OCI-LY1 (cell line): ENCODE measurements around the gene PTPRN2.

Experiments
- H2AFZ ChIP-seq: fragments of 200-600 bp; sonication (generic), shearing (Covaris generic); 2 replicates; pipeline ENCODE4 v1.6.0; 2014; ENCODE audit warnings: antibody characterized with exemption, mild to moderate bottlenecking, low read length
- H3F3A ChIP-seq: fragments of 200-600 bp; sonication (generic), shearing (Covaris generic); 2 replicates; pipeline ENCODE4 v1.6.0; 2014; ENCODE audit warnings: mild to moderate bottlenecking, antibody characterized with exemption, low read length, moderate library complexity; ENCODE audit not compliant: insufficient read depth
- H3K27ac ChIP-seq: fragments of 200-600 bp; sonication (generic); 2 replicates; pipeline ENCODE4 v1.5.1; 2014; ENCODE audit warnings: low read length, mixed run types, mild to moderate bottlenecking, low read depth; ENCODE audit not compliant: poor library complexity, severe bottlenecking
- H3K27me3 ChIP-seq: fragments of 200-600 bp; sonication (generic); 2 replicates; pipeline ENCODE4 v1.6.0; 2014; ENCODE audit warnings: antibody characterized with exemption, mild to moderate bottlenecking, low read length, moderate library complexity; ENCODE audit not compliant: insufficient read depth
- H3K36me3 ChIP-seq: fragments of 200-600 bp; sonication (generic); 2 replicates; pipeline ENCODE4 v1.6.1; 2014; ENCODE audit warnings: mild to moderate bottlenecking, antibody characterized with exemption, low read length, moderate library complexity, mixed read lengths; ENCODE audit not compliant: insufficient read depth
- H3K4me1 ChIP-seq: fragments of 200-600 bp; sonication (generic); 2 replicates; pipeline ENCODE4 v1.5.1; 2014; ENCODE audit warnings: mild to moderate bottlenecking, low read length, moderate library complexity; ENCODE audit not compliant: insufficient read depth, severe bottlenecking
- H3K4me2 ChIP-seq: fragments of 200-600 bp; sonication (generic), shearing (Covaris generic); 2 replicates; pipeline ENCODE4 v1.6.1; 2014; ENCODE audit warnings: low read length
- H3K4me3 ChIP-seq: fragments of 200-600 bp; sonication (generic); 2 replicates; pipeline ENCODE4 v1.5.1; 2014; ENCODE audit warnings: low read length, low read depth, mild to moderate bottlenecking, mixed read lengths; ENCODE audit not compliant: poor library complexity, severe bottlenecking
- H3K79me2 ChIP-seq: fragments of 200-600 bp; shearing (Covaris generic); 2 replicates; pipeline ENCODE4 v1.6.1; 2016; ENCODE audit warnings: mixed run types, low read length, mixed read lengths; ENCODE audit not compliant: insufficient read depth
- H3K9ac ChIP-seq: fragments of 200-600 bp; sonication (generic), shearing (Covaris generic); 2 replicates; pipeline ENCODE4 v1.6.1; 2014; ENCODE audit warnings: mild to moderate bottlenecking, low read length, mixed read lengths
- H3K9me2 ChIP-seq: fragments of 200-600 bp; sonication (generic), shearing (Covaris generic); 2 replicates; pipeline ENCODE4 v1.6.1; 2014; ENCODE audit warnings: low read depth, mild to moderate bottlenecking, low read length, mixed read lengths
- H3K9me3 ChIP-seq: fragments of 200-600 bp; shearing (Covaris generic); 2 replicates; pipeline ENCODE4 v1.6.1; 2014; ENCODE audit warnings: low read length, mixed read lengths
- H4K20me1 ChIP-seq: fragments of 200-600 bp; sonication (generic), shearing (Covaris generic); 2 replicates; pipeline ENCODE4 v1.6.0; 2016; ENCODE audit warnings: mild to moderate bottlenecking, low read length; ENCODE audit not compliant: insufficient read depth
- EZH2 ChIP-seq: fragments of 200-600 bp; sonication (generic), shearing (Covaris generic); IDR thresholded peaks from 2 replicates; pipeline ENCODE4 v1.8.0; 2017; ENCODE audit warnings: borderline replicate concordance, mixed run types, mild to moderate bottlenecking, antibody characterized with exemption, low read length, moderate library complexity, mixed read lengths
- TF ChIP-seq, protein P1 (sequence below): fragments of 200-600 bp; sonication (generic), shearing (Covaris generic); IDR thresholded peaks from 2 replicates; pipeline ENCODE4 v1.5.1; 2017; ENCODE audit warnings: mild to moderate bottlenecking, antibody characterized with exemption, low read length, moderate library complexity, mixed read lengths

The PTPRN2 gene

DNA sequence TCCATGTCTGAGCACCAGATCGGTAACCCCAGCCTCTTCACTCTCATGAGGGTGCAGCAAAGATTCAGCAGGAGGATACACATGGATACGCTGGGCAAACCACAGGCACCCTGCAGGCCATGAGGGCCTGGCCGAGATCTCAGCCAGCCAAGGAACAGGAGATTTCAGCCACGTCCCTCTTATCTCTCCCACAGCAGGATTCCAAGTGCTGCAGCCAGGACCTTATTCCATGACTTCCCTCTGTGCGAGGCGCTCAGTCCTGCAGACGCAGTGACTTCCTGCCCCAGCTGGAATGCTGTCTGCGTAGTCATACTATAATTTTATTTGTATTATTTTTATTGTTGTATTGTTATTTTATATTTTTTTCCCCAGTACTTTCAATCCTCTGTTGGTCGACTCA is 66.8 kb downstream of the PTPRN2 start:
- peaks cover 18% of the 10 kb centered on the region; the same call in 1 of the 2 replicates for H3K27me3 ChIP-seq
- no peak overlapping the region for H3K4me2 ChIP-seq
- H3F3A ChIP-seq = no peaks in the 10 kb centered on the region
- no peak overlapping the region for H3K27ac ChIP-seq
- no peaks in the 10 kb centered on the region for H4K20me1 ChIP-seq
- no peaks in the 10 kb centered on the region for H3K79me2 ChIP-seq
- H3K36me3 ChIP-seq = no peaks in the 10 kb centered on the region; the same call in 1 of the 2 replicates
- no peak overlapping the region for H3K4me3 ChIP-seq
- TF ChIP-seq, protein P1, sequence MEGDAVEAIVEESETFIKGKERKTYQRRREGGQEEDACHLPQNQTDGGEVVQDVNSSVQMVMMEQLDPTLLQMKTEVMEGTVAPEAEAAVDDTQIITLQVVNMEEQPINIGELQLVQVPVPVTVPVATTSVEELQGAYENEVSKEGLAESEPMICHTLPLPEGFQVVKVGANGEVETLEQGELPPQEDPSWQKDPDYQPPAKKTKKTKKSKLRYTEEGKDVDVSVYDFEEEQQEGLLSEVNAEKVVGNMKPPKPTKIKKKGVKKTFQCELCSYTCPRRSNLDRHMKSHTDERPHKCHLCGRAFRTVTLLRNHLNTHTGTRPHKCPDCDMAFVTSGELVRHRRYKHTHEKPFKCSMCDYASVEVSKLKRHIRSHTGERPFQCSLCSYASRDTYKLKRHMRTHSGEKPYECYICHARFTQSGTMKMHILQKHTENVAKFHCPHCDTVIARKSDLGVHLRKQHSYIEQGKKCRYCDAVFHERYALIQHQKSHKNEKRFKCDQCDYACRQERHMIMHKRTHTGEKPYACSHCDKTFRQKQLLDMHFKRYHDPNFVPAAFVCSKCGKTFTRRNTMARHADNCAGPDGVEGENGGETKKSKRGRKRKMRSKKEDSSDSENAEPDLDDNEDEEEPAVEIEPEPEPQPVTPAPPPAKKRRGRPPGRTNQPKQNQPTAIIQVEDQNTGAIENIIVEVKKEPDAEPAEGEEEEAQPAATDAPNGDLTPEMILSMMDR = no peak
- TF ChIP-seq EZH2 = no peak
- H3K9me3 ChIP-seq = 0 out of 2 replicates have a peak, but pooled peaks cover 5% of the 10 kb centered on the region
- H3K9ac ChIP-seq = no peak overlapping the region
- H2AFZ ChIP-seq = no peak overlapping the region
- H3K4me1 ChIP-seq = peaks cover 6% of the 10 kb centered on the region
- H3K9me2 ChIP-seq = no peaks in the 10 kb centered on the region

DNA sequence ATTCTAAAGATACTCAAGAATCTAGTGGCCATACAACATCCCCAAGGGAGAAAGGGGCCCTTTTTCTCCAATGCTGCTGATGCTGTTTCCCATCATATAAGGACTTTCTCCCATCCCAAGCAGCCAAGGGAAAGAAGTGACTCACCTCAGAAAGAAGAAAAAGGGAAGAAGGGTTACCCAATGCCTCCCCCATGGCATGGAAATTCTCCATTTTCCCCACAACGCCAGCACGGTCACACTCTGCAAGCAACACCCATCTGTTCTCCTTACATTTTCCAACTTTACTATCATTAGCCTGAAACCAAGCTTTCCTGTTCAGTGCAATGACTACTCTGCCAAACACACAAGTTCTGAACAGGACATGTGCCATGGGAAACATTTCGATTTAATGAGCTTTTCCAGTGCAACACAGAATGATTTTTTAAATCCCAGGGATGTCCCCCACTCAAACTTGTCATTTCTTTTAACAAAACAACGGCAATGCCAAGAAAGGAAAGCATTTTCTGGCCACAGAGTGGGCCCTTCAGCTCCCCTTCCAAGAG is 67.9 kb downstream of the PTPRN2 start:
- TF ChIP-seq, protein P1 = no peak
- no peak for TF ChIP-seq EZH2
- no peaks in the 10 kb centered on the region; the same call in 1 of the 2 replicates for H3K36me3 ChIP-seq
- H3K9me3 ChIP-seq = 0 out of 2 replicates have a peak, but pooled peaks cover 5% of the 10 kb centered on the region
- no peaks in the 10 kb centered on the region for H3K4me1 ChIP-seq
- no peak overlapping the region for H3K4me3 ChIP-seq
- no peak overlapping the region for H3K4me2 ChIP-seq
- H3K27me3 ChIP-seq = peaks cover 18% of the 10 kb centered on the region; the same call in 1 of the 2 replicates
- H3K79me2 ChIP-seq = no peaks in the 10 kb centered on the region
- H4K20me1 ChIP-seq = no peaks in the 10 kb centered on the region
- H3K9me2 ChIP-seq = no peaks in the 10 kb centered on the region
- no peak overlapping the region for H3K27ac ChIP-seq
- H3K9ac ChIP-seq = no peak overlapping the region
- no peaks in the 10 kb centered on the region for H3F3A ChIP-seq
- H2AFZ ChIP-seq = no peak overlapping the region

DNA sequence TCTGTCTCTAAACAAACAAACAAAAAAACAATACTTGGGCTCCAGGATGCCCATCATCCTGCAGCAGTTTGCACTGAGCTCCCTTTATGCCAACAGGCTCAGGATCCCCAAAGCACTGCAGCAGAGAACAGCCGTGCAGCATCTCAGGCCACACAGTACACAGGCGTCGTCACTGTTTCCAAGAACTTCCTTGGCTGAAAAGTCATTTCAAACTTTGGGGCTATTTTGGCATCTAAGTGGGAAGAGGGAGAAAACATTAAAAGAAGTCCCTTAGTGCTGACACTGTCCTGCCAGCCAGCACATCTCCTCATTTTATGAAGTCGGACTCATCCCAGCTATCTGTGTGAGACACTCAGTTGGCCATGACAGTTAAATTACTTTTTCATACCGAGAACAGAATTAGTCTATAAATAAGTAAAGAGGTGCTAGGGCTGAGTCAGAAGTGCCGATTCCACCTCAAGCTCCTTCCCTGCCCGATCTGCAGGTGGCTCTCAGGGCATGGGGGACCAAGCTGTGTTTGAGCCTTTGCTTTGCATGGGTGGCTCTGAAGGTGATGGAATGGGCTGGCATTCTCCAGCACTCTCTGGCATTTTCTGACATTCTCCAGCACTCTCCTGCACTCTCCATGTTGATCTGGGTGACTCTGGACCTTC is 68.5 kb downstream of the PTPRN2 start:
- no peak overlapping the region for H3K9ac ChIP-seq
- H3K79me2 ChIP-seq = no peaks in the 10 kb centered on the region
- H2AFZ ChIP-seq = no peak overlapping the region
- H3K27ac ChIP-seq = no peak overlapping the region
- H4K20me1 ChIP-seq = no peaks in the 10 kb centered on the region
- no peak for TF ChIP-seq EZH2
- TF ChIP-seq, protein P1 = no peak
- H3K9me3 ChIP-seq = 0 out of 2 replicates have a peak, but pooled peaks cover 5% of the 10 kb centered on the region
- H3K4me3 ChIP-seq = no peak overlapping the region
- H3F3A ChIP-seq = no peaks in the 10 kb centered on the region
- peaks cover 21% of the 10 kb centered on the region; the same call in 1 of the 2 replicates for H3K27me3 ChIP-seq
- no peaks in the 10 kb centered on the region; the same call in 1 of the 2 replicates for H3K36me3 ChIP-seq
- H3K4me1 ChIP-seq = no peaks in the 10 kb centered on the region
- H3K4me2 ChIP-seq = no peak overlapping the region
- no peaks in the 10 kb centered on the region for H3K9me2 ChIP-seq
